ENCODE results near the gene DYNC1I1.

DYNC1I1 gene

GRCh38 chr7:96023387-96023786 lies 251.0 kb downstream of the DYNC1I1 start:
- DNase-seq (ENCODE audit: low read depth in 3 of 3): no peak

GRCh38 chr7:96026010-96026409 lies 253.7 kb downstream of the DYNC1I1 start:
- DNase-seq (ENCODE audit: low read depth in 3 of 3): no peak

DNA sequence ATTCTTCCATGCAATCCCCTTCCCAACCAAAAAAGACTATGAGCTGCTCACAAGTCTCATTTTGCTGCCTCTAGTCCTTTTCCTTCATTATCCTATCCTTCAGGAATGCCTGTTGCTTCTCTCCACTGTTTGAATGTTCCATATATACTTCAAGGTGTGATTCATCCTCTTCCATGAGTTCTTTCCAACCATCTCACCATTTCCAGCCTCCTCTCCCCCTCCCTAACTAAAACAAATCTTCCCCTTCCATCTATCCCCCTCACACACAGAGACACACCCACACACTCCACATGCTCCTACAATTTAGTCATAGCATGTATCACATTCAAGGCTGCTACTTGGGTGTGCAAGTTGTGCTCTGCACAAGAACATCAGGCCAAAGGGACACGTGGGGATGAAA lies 254.3 kb downstream of the DYNC1I1 start:
- DNase-seq (ENCODE audit: low read depth in 3 of 3): no peak

GRCh38 chr7:96028729-96029128 lies 256.4 kb downstream of the DYNC1I1 start:
- no peak for DNase-seq (ENCODE audit: low read depth in 3 of 3)

DNA sequence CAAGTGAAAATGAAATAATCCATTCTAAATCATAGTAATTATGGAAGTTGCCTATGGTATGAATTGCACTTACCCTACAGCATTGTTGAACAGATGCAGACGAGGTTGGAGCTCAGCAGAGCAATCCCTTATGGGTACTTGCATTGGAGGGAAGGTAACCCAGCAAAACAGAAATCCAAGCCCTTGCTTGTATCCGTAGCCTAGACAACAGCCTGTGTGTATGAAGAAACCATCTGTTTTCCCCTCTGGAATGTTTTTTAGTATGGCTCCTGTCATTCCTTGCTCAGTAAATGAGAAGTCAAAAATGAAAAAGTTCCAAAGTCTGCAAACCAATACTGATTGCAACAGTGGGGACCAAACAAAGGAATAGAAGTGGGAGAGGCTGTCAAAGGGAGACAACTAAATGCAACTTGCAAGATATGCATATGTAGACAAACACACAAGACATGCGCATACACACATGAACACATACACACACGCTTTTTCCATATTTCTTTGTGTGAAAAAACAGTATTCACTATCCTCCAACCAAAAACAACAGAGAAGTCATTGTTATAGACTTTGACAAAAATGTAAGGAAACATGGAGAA lies 260.8 kb downstream of the DYNC1I1 start:
- DNase-seq (ENCODE audit: low read depth in 3 of 3): no peak

GRCh38 chr7:96034940-96035727 lies 262.8 kb downstream of the DYNC1I1 start:
- DNase-seq (ENCODE audit: low read depth in 3 of 3): no peak

DNA sequence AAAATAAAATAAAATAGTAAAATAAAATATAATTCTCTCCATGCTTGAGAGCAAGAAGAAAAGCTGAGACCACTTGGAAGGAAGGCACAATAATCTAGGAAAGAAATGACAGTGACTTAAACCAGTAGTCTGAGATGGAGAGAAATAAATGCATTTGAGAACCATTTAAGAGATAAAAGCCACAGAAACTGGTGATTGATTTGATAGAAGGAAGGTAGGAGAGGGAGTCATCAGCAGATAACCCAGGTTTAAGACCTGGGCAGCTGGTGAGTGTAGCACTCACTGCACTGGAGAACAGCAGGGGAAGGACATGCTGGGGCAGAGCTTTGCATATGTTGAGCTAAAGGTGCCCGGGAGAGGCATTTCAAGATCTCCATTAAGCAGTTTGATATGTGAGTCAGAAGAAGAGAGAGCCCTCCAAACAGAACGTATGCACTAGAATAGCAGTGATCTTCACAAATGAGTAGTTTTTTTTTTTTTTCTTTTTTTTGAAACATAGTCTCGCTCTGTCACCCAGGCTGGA lies 268.0 kb downstream of the DYNC1I1 start:
- no peak for DNase-seq (ENCODE audit: low read depth in 3 of 3)

DNA sequence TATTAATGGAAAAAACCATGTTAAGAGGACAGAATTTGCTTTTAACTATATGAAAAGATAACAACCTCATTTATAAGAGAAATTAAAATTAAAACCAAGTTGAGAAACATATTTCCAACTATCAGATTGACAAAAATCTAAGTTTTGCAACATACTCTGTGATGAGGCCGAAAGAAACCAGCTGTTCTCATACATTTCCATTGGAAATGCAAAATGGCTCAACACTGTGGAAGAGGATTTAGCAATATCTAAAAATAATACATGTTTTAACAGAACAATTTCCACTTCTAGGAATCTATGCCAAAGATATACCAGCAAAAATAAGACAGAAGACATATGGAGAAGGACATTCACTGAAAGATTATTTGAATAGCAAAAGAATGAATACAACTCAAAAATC lies 268.8 kb downstream of the DYNC1I1 start:
- DNase-seq (ENCODE audit: low read depth in 3 of 3): no peak

GRCh38 chr7:96045181-96045580 lies 272.8 kb downstream of the DYNC1I1 start:
- DNase-seq (ENCODE audit: low read depth in 3 of 3): no peak

DNA sequence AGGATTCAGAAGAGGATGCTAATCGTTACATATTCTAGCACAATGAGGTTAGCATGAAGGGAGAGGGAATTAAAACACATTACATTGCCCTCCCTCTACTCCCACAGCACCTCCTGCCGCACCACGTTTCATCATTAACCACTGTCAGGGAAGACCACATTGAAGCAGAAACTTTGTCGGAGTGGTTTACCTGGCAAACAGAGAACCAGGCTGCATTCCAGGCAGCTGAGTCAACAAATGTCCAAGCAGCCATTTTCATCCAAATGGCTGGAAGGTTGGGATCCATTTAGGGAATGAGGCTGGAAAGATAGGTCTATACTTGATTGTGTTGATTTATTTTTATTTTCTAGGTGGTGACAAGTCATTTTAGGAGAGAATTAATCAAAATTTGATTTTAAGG lies 273.6 kb downstream of the DYNC1I1 start:
- DNase-seq (ENCODE audit: low read depth in 3 of 3): no peak

- DNase-seq (ENCODE audit: low read depth in 3 of 3): no peak
Observed at GRCh38 chr7:96052289-96052688, 279.9 kb downstream of the DYNC1I1 start.

DNA sequence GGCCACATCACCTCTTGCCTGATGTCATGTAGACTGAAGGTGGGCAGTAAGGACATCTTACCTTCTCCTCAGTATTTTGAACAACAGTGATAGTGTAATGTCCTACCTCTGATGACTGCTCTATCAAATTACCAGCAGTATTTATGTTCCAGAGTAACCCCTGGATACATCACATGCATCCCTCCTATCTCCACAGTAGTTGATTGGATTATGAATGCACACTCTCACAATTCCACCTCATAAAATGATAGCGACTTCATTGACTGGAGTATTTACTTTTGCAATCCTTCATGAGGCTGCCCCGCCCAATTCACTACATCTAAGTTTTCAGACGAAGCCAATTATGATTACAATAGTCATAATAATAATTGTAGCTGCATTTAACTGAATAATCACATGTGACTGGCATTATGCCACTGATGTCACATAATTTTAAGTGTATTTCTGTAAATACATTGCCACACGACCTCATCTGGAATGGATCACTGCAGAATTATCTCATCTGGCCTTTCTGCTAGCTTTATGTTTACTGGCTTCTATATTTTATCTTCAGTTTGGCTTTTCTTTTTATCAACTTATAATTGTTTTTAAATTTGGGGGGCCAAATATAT lies 280.6 kb downstream of the DYNC1I1 start:
- DNase-seq (ENCODE audit: low read depth in 3 of 3): no peak

- DNase-seq (ENCODE audit: low read depth in 3 of 3): no peak
Observed at GRCh38 chr7:96055717-96056116, 283.4 kb downstream of the DYNC1I1 start.

DNA sequence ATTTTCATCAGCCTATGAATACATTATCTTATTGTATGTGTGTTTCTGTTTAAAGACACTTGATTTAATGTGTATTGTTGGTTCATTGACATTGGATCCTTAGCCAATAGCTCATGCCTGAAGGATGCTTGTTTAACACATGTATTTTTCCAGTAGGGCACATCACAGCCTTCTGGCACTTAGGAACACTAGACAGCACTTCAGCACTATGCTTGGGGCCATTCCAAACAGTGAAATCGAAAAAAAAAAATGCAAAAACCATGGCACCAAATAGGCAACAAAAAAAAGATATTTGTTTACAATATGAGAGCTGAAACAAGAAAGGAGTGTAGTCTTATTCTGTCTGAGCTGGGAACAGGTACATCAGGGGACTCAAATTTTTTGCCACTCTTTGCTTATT lies 286.7 kb downstream of the DYNC1I1 start:
- no peak for DNase-seq (ENCODE audit: low read depth in 3 of 3)

GRCh38 chr7:96061009-96061408 lies 288.7 kb downstream of the DYNC1I1 start:
- DNase-seq (ENCODE audit: low read depth in 3 of 3): no peak

GRCh38 chr7:96061844-96062243 lies 289.5 kb downstream of the DYNC1I1 start:
- no peak for DNase-seq (ENCODE audit: low read depth in 3 of 3)

DNA sequence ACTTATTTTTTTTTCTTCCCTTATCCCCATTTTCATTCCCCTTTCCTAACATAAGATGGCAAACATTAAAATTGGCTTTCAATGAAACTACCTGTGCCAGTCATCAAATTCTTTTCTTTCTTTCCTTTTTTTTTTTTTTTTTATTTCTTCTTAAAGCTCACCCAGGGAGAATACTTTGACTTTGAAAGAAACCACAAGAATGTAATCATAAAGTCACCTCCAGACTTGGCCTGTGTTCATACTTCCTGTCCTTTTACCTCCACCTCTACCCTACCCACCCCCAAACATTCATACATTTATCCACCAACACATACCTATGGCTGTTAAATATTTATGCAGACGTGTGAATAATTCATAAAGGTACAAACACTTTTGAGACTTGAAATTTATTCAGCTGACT lies 295.0 kb downstream of the DYNC1I1 start:
- DNase-seq (ENCODE audit: low read depth in 3 of 3): no peak

- no peak for DNase-seq (ENCODE audit: low read depth in 3 of 3)
Observed at GRCh38 chr7:96069401-96069800, 297.0 kb downstream of the DYNC1I1 start.

GRCh38 chr7:96074871-96075270 lies 302.5 kb downstream of the DYNC1I1 start:
- DNase-seq (ENCODE audit: low read depth in 3 of 3): no peak

DNA sequence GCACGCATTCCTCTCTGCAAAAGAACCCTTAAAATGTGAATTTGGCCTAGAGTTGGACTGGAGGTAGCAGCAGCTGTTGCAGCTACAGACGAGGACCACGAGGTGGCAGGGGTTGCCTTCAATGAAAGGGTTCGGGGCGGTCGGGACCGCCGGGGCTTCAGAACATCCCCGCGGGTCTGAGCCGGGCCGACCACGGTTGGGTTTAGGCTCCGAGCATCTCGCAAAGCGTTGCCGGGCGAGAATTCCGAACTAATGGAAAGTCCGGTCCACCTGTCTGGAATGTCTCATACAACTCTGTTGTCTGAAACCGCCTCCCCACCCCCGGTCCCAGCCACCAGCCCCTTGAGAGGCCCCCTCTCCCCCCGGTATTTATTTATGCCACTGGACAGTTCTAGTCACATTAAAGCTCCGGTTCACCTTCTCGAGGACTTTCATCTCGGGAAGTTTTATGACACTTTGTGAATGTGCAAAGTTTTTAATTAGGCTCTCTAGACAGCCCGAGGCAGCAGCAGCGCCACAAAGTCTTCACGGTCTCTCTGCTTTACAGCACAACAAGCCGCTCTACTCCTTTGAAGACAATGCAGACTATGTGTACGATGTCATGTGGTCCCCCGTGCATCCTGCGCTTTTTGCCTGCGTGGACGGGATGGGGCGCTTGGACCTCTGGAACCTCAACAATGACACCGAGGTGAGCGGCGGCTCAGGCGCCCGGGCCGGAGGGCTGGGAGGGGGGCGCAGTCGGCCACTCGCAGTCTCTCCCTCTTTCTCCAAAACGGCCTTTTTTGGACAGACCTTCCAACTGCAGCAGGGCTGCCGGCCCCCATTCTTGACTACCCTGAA lies 303.4 kb downstream of the DYNC1I1 start:
- DNase-seq (ENCODE audit: low read depth in 3 of 3): peak; percentile 8 to 38 (median 22)

DNA sequence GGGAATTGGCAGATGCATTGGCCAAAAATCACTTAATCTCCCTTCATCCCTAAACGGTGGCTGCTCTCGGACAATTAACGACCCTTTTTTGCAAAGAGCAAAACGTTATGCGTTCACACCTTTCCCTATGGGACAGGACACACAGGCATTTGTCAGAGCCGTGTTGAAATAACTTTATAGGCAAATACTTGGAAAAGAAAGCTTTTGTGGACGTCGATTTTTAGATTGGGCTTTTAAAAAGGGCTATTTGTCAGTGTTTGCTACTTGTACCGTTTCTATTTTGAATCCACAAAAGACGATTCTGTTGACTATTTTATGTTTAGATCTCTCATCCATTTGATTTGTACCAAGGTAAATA lies 304.0 kb downstream of the DYNC1I1 start:
- no peak for DNase-seq (ENCODE audit: low read depth in 3 of 3)

DNA sequence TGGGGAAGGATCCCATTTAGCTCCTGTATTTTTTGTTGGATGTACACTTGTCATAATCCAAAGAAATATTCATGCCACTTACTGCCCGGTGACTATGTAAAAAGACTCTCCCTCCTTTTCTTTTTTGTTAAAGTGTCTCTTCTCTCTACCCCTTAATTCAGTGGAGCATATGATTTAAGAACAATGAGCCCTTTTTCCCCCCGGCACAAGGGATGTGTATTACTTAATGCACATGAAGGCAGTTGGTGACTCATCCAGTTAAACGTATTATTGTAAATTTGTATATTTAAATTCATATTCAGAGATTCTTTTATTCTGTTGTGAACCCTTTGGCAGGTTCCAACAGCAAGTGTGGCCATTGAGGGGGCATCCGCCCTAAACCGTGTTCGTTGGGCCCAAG lies 307.7 kb downstream of the DYNC1I1 start:
- DNase-seq (ENCODE audit: low read depth in 3 of 3): no peak

Data from stimulated activated CD4-positive, alpha-beta T cell treated with anti-CD3 and anti-CD28 coated beads, TNF-alpha, amount 100 ng/mL, for 24 hours (primary cell).